Measurements from ENCODE around the gene FOXP1. TPM values are rescaled to one million over a fixed set of nuclear protein-coding genes. Genes with fewer than 3 reads are reported as not detected.

The FOXP1 gene
- total and polyA plus RNA-seq, 2 experiments from 2014 or later = 76.8 to 99.8 TPM

- Histone ChIP-seq H2AFZ (no peak overlapping the region), H3K79me2 (peaks cover 55% of the 10 kb centered on the region), H3K9me2 (replicated peaks; ENCODE audit: insufficient read depth) (no peaks in the 10 kb centered on the region), H3K27me3 (no peaks in the 10 kb centered on the region), H3K27ac (peak overlapping the region; percentile 91), H4K20me1 (ENCODE audit: insufficient read depth, poor library complexity, severe bottlenecking) (no peaks in the 10 kb centered on the region), H3K4me2 (no peak overlapping the region), H3K9me3 (ENCODE audit: low read depth) (no peaks in the 10 kb centered on the region), H3K4me3 (no peak overlapping the region), H3K36me3 (replicated peaks; ENCODE audit: insufficient read depth, low read depth) (no peaks in the 10 kb centered on the region), H3K4me1 (ENCODE audit: insufficient read depth) (peaks cover 7% of the 10 kb centered on the region)
- 96% methylated on average over 4 of the region's 4 CpGs for WGBS (ENCODE audit: low lambda C conversion rate, missing lambda C conversion rate)
- no peak for DNase-seq (ENCODE audit: low spot score)
- no peak for TF ChIP-seq EZH2phosphoT487 (IDR thresholded peaks at IDR 0.05; ENCODE audit: low read depth, severe bottlenecking, unreplicated experiment)
- no peak for TF ChIP-seq EZH2 (IDR thresholded peaks at IDR 0.05; ENCODE audit: borderline replicate concordance)
- no peak for TF ChIP-seq CTCF (IDR thresholded peaks at IDR 0.05; ENCODE audit: poor library complexity)
These were observed 440.0 kb downstream of the FOXP1 start for GRCh38 chr3:71143493-71143892.

GRCh38 chr3:71142441-71143161 is 440.9 kb downstream of the FOXP1 start:
- no peaks in the 10 kb centered on the region for H3K9me3 ChIP-seq (ENCODE audit: low read depth)
- no peaks in the 10 kb centered on the region for H3K27me3 ChIP-seq
- H2AFZ ChIP-seq = no peak overlapping the region
- H4K20me1 ChIP-seq (ENCODE audit: insufficient read depth, poor library complexity, severe bottlenecking) = no peaks in the 10 kb centered on the region
- H3K4me3 ChIP-seq = no peak overlapping the region
- H3K9me2 ChIP-seq (replicated peaks; ENCODE audit: insufficient read depth) = no peaks in the 10 kb centered on the region
- H3K79me2 ChIP-seq = peaks cover 53% of the 10 kb centered on the region
- peak overlapping the region; percentile 91 for H3K27ac ChIP-seq
- TF ChIP-seq CTCF (IDR thresholded peaks at IDR 0.05; ENCODE audit: poor library complexity) (no peak), EZH2 (IDR thresholded peaks at IDR 0.05; ENCODE audit: borderline replicate concordance) (no peak), EZH2phosphoT487 (IDR thresholded peaks at IDR 0.05; ENCODE audit: low read depth, severe bottlenecking, unreplicated experiment) (no peak)
- H3K4me1 ChIP-seq (ENCODE audit: insufficient read depth) = peaks cover 7% of the 10 kb centered on the region
- WGBS (ENCODE audit: low lambda C conversion rate, missing lambda C conversion rate) = 64% methylated on average over 7 of the region's 7 CpGs
- H3K36me3 ChIP-seq (replicated peaks; ENCODE audit: insufficient read depth, low read depth) = no peaks in the 10 kb centered on the region
- DNase-seq (ENCODE audit: low spot score) = no peak
- no peak overlapping the region for H3K4me2 ChIP-seq

- H4K20me1 ChIP-seq (ENCODE audit: insufficient read depth, poor library complexity, severe bottlenecking) = no peaks in the 10 kb centered on the region
- no peak overlapping the region for H3K4me3 ChIP-seq
- H3K4me1 ChIP-seq (ENCODE audit: insufficient read depth) = peaks cover 12% of the 10 kb centered on the region
- H3K4me2 ChIP-seq = no peak overlapping the region
- 94% methylated on average over 3 of the region's 3 CpGs for WGBS (ENCODE audit: low lambda C conversion rate, missing lambda C conversion rate)
- H3K36me3 ChIP-seq (replicated peaks; ENCODE audit: insufficient read depth, low read depth) = no peaks in the 10 kb centered on the region
- TF ChIP-seq EZH2 (IDR thresholded peaks at IDR 0.05; ENCODE audit: borderline replicate concordance) (no peak), CTCF (IDR thresholded peaks at IDR 0.05; ENCODE audit: poor library complexity) (no peak), EZH2phosphoT487 (IDR thresholded peaks at IDR 0.05; ENCODE audit: low read depth, severe bottlenecking, unreplicated experiment) (no peak)
- no peaks in the 10 kb centered on the region for H3K9me3 ChIP-seq (ENCODE audit: low read depth)
- no peaks in the 10 kb centered on the region for H3K27me3 ChIP-seq
- no peak overlapping the region for H2AFZ ChIP-seq
- peak overlapping the region; percentile 91 for H3K27ac ChIP-seq
- no peak for DNase-seq (ENCODE audit: low spot score)
- H3K9me2 ChIP-seq (replicated peaks; ENCODE audit: insufficient read depth) = no peaks in the 10 kb centered on the region
- peaks cover 47% of the 10 kb centered on the region for H3K79me2 ChIP-seq
These were observed 443.1 kb downstream of the FOXP1 start for GRCh38 chr3:71140477-71140876.
